SK-N-MC (cell line): Measurements from ENCODE around the gene GNAI2.

Experiments used
- EZH2 ChIP-seq: fragments of 200-600 bp; sonication (generic); IDR thresholded peaks from one replicate; pipeline ENCODE4 v1.6.1; 2017; ENCODE audit warnings: antibody characterized with exemption
- POLR2AphosphoS5 ChIP-seq: IDR thresholded peaks from 2 replicates; pipeline ENCODE4 v1.6.1; 2012; ENCODE audit warnings: mild to moderate bottlenecking, low read depth, low read length, borderline replicate concordance

DNA sequence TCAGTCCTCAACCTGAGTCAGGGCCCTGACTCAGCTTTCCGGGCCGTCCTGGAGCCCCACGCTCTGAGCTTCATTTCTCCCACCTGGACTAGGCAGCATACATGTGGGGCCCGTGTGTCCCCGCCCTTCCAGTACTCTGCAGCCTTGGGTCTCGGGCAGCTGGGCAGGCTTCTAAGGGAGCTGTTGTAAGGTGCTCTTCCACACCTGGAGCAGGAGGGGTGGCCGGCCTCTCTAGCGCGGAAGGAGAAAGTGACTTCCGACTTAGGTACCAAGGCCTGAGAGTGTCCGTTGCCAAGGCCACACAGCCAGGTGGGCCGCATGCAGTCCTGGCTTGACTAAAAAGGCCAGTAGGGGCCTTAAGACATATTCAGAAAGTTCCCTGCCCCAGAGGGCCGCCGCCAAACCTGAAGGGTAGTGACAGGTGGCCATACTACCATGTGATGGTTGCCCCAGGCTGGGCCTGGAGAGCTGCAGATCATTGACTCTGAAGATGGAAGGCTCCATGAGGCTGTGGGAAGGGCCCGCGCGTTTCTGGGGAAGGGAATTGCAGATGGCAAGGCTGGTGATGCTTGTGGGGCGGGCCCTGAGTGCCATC, 23.5 kb downstream of the GNAI2 start:
- TF ChIP-seq POLR2AphosphoS5 (no peak), EZH2 (no peak)
